Esophagus muscularis mucosa (tissue), 4 donors: ENCODE measurements around the gene POLR3C. TPM values are rescaled to one million over a fixed set of nuclear protein-coding genes. Genes with fewer than 3 reads are reported as not detected.
A peak's percentile ranks its signal among the peaks of the same experiment; 100 is the strongest.
"Not testable (repeated sequence)": the region's sequence is repeated elsewhere in the genome, so short reads cannot be mapped to it uniquely, and the experiment has no call there.

Source experiments
- DNase-seq: peaks from one replicate; pipeline ENCODE4 v3.0.0-alpha.2; 2017; ENCODE audit errors: extremely low spot score
- H3K27ac ChIP-seq, 4 donors: fragments of 200-600 bp; sonication (generic); replicated peaks in 1 of 4; 1 replicate in 3 of 4; 2 replicates in 1 of 4; pipeline ENCODE4 v1.5.1; 2016 to 2019; ENCODE audit warnings: mild to moderate bottlenecking in 1 of 4
- H3K27me3 ChIP-seq, 4 donors: fragments of 200-600 bp; sonication (generic); one replicate each; pipeline versions ENCODE4 v1.5.1 to v1.6.0; 2016 to 2019
- H3K36me3 ChIP-seq, 4 donors: fragments of 200-600 bp; sonication (generic); one replicate each; pipeline ENCODE4 v1.5.1; 2016 to 2019
- H3K4me1 ChIP-seq, 4 donors: fragments of 200-600 bp; sonication (generic); one replicate each; pipeline ENCODE4 v1.5.1; 2016 to 2019
- H3K4me3 ChIP-seq, 4 donors: fragments of 200-600 bp; sonication (generic); 1 replicate in 2 of 4; 2 replicates in 2 of 4; pipeline ENCODE4 v1.5.1; 2016 to 2019; ENCODE audit warnings: mild to moderate bottlenecking in 4 of 4, moderate library complexity in 1 of 4
- H3K9me3 ChIP-seq, 4 donors: fragments of 200-600 bp; sonication (generic); 1 replicate in 3 of 4; 2 replicates in 1 of 4; pipeline ENCODE4 v1.5.1; 2016 to 2019
- CTCF ChIP-seq, 3 experiments: fragments of 200-600 bp in 2 of 3; fragments of 450-650 bp in 1 of 3; sonication (generic) in 2 of 3; IDR thresholded peaks; one replicate each; pipeline ENCODE4 v1.5.1; 2017 to 2019; ENCODE audit warnings: antibody characterized with exemption in 3 of 3, mild to moderate bottlenecking in 2 of 3, moderate library complexity in 1 of 3
- EP300 ChIP-seq: sonication (generic); formaldehyde crosslinking; IDR thresholded peaks from one replicate; pipeline ENCODE4 v1.6.1; 2017; ENCODE audit warnings: antibody characterized with exemption
- POLR2A ChIP-seq: fragments of 450-650 bp; IDR thresholded peaks from one replicate; pipeline ENCODE4 v1.6.1; 2017; ENCODE audit warnings: antibody characterized with exemption, moderate library complexity, mild to moderate bottlenecking, low read depth
- POLR2AphosphoS5 ChIP-seq, 2 donors: sonication (generic); formaldehyde crosslinking; IDR thresholded peaks; one replicate each; pipeline ENCODE4 v1.6.1; 2017; ENCODE audit warnings: antibody characterized with exemption in 2 of 2
- WGBS: methylation state at CpG from one replicate; pipeline ENCODE4 v1.1.5; 2018; 5-methylcytosine and 5-hydroxymethylcytosine counted together
- intact Hi-C: fragments of 100-400 bp; cut with DNase I; formaldehyde crosslinking; loops from one replicate; pipeline ENCODE4 v1.15.1; 2023
- total RNA-seq, 4 donors: library from RNA; depleted of rRNA; stranded (reverse); fragments of >200 nt; gene quantifications; one replicate each; pipeline versions ENCODE4 v1.1.0 to v1.2.1, GENCODE V29; 2016

POLR3C gene
- total RNA-seq, 4 donors from 2014 or later = 22.3 to 34.1 (median 27.8) TPM

GRCh38 chr1:145804235-145805045 lies 19.6 kb upstream of the POLR3C start:
- Histone ChIP-seq H3K27me3 (no peaks in the 10 kb centered on the region), H3K36me3 (no peaks in the 10 kb centered on the region), H3K4me1 (peaks cover 39 to 78% (median 49%) of the 10 kb centered on the region in 4 donors), H3K9me3 (no peaks in the 10 kb centered on the region), H3K27ac (no peak overlapping the region), H3K4me3 (no peak overlapping the region)
- intact Hi-C loops = no loop called here
- DNase-seq = no peak
- WGBS = 60% methylated on average over 3 of the region's 3 CpGs
- TF ChIP-seq POLR2AphosphoS5 (IDR thresholded peaks at IDR 0.05) (no peak), POLR2A (no peak), EP300 (no peak), CTCF (IDR thresholded peaks at IDR 0.05) (no peak)

DNA sequence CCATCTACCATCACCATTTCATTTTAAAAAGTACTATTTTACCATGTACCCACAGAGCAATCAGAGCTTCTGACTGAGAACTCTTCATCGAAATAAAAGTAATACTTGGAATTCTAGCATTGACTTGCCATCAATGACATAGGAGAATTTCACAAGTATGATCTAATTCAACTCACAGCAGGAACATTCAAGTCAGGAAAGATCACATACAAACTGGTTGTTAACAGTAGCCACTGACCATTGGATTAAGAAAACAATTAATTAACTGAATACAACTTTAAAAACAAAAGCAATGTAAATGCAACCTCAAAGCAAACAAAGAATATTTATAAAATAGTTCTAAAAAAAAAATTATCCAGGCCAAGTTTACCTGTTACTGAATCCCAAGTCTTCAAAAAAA lies 18.9 kb upstream of the POLR3C start:
- 88% methylated on average over 1 of the region's 1 CpG for WGBS
- H3K4me3 ChIP-seq = no peak overlapping the region
- intact Hi-C loops = no loop called here

GRCh38 chr1:145806408-145806807 lies 17.6 kb upstream of the POLR3C start:
- no peak for DNase-seq
- no peaks in the 10 kb centered on the region for H3K9me3 ChIP-seq
- no peaks in the 10 kb centered on the region for H3K27me3 ChIP-seq
- H3K36me3 ChIP-seq = no peaks in the 10 kb centered on the region
- TF ChIP-seq CTCF (IDR thresholded peaks at IDR 0.05) (no peak), EP300 (no peak), POLR2A (no peak), POLR2AphosphoS5 (IDR thresholded peaks at IDR 0.05) (no peak)
- peaks cover 30 to 67% (median 44%) of the 10 kb centered on the region in 4 donors for H3K4me1 ChIP-seq
- intact Hi-C loops = no loop called here
- H3K27ac ChIP-seq = no peak overlapping the region
- 99% methylated on average over 4 of the region's 4 CpGs for WGBS
- H3K4me3 ChIP-seq = no peak overlapping the region

More for the DNA sequence above, 18.9 kb upstream of the POLR3C start:
- no peaks in the 10 kb centered on the region for H3K36me3 ChIP-seq
- H3K4me1 ChIP-seq = peaks cover 39 to 78% (median 49%) of the 10 kb centered on the region in 4 donors
- DNase-seq = no peak
- no peaks in the 10 kb centered on the region for H3K9me3 ChIP-seq
- H3K27ac ChIP-seq = no peak overlapping the region
- TF ChIP-seq POLR2A (no peak), CTCF (IDR thresholded peaks at IDR 0.05) (no peak), POLR2AphosphoS5 (IDR thresholded peaks at IDR 0.05) (no peak), EP300 (no peak)
- no peaks in the 10 kb centered on the region for H3K27me3 ChIP-seq

DNA sequence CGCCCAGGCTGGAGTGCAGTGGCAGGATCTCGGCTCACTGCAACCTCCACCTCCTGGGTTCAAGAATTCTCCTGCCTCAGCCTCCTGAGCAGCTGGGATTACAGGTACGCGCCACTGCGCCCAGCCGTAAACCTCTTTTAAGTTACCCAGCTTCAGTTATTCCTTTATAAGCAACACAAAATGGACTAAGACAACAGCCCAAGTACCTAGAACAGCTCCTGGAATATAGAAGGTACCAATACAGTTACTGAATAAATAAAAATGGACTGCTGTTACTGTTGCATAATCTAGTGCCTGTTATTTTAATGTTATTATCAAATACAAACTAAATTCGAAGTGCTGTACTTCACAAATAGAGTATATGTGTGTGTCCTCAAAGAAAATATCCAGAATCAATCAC lies 17.2 kb upstream of the POLR3C start:
- intact Hi-C loops = no loop called here
- WGBS = 96% methylated on average over 7 of the region's 7 CpGs
- Histone ChIP-seq H3K4me1 (peaks cover 30 to 63% (median 44%) of the 10 kb centered on the region in 4 donors), H3K27ac (no peak overlapping the region), H3K9me3 (no peaks in the 10 kb centered on the region), H3K4me3 (no peak overlapping the region), H3K36me3 (no peaks in the 10 kb centered on the region), H3K27me3 (no peaks in the 10 kb centered on the region)
- TF ChIP-seq POLR2AphosphoS5 (IDR thresholded peaks at IDR 0.05) (no peak), EP300 (no peak), POLR2A (no peak), CTCF (IDR thresholded peaks at IDR 0.05) (no peak)
- no peak for DNase-seq

DNA sequence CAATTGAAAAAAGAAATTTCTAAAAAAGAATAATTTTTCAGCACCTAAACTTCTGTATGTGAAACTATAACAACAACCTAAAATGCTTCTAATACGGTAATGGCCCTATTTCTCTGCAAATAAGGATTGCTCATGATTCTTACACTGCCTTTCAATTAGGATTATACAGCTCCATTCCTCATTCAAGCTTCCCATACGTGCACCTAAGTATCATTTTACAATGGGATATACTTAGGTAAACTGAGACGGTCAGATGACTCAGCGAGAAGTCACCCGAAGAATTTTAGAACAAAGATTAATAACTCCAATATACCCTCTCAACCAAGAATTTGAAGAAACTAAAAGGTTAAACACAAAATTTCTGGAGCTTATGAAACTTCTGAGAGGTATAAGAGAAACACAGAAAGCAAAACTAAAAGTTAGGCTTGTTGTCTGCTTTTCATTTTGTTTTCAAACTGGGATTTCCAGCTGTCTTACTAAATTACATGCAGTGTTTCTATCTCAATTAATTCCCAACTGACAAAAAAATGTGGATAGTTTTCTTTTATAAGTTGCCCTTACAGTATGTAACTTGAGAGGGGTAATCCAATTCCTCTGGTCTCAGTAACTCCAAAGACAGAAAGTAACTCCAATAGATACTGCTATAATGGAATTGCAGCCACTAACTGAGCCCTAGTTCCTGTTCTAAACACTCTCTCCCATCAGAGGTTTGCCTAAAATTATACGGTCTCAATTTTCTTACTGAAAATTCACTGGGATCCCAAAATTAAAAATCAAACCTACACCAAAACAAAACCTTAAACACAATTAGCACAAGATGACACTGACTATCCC lies 10.8 kb upstream of the POLR3C start:
- H3K36me3 ChIP-seq, H3K9me3 ChIP-seq, H3K27me3 ChIP-seq, intact Hi-C loops, H3K4me3 ChIP-seq, DNase-seq, H3K27ac ChIP-seq: not testable (repeated sequence)
- H3K4me1 ChIP-seq = peaks cover 0 to 11% (median 10%) of the 10 kb centered on the region in 4 donors
- WGBS = 35% methylated on average over 2 of the region's 6 CpGs

- H3K36me3 ChIP-seq, H3K9me3 ChIP-seq, H3K27me3 ChIP-seq, DNase-seq, H3K4me1 ChIP-seq, intact Hi-C loops, H3K4me3 ChIP-seq: not testable (repeated sequence)
- peak overlapping the region in 1 of 4 donors; percentile 41 for H3K27ac ChIP-seq
- WGBS = 45% methylated on average over 2 of the region's 6 CpGs
Observed at GRCh38 chr1:145818095-145818494, 5.9 kb upstream of the POLR3C start.

DNA sequence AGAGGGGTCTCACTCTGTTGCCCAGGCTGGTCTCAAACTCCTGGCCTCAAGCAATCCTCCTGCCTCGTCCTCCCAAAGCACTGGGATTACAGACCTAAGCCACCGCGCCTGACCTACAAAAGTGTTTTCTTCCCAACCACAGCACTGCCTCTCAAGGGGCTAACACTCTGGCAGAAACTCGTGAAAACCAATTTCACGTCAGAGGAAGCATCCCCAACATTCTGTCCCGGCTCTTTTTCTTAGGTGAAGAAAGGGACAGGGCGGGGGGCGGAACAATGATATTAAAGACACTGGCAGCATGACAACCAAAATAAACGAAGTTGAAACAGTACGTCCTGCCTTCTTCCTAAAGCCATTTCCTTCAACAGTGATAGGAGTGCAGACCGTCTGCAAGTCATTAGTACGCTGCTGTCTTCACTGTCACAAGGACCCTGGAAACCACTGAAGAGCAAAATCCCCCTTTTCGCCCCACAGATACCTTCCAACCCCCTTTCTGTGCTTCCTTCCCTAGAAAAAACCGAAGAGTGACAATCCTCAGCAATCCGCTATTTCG lies 1.1 kb upstream of the POLR3C start:
- H3K9me3 ChIP-seq, H3K27me3 ChIP-seq, DNase-seq: not testable (repeated sequence)
- Histone ChIP-seq H3K4me3 (peak overlapping the region in 3 of 4 donors; percentile 65 to 84 (median 83)), H3K27ac (peak overlapping the region; percentile 45 to 91 (median 90)), H3K36me3 (peaks cover under 1 to 23% (median 19%) of the 10 kb centered on the region in 4 donors), H3K4me1 (peaks cover 8 to 31% (median 28%) of the 10 kb centered on the region in 4 donors)
- intact Hi-C loops = loop anchor here (10.0 kb wide), 1 partner anchor 68 kb away; no protein-coding TSS in a partner anchor
- no CpG with 5 or more reads among the region's 16 CpGs for WGBS
